ENCODE measurements around the gene PTPA. TPM values are rescaled to one million over a fixed set of nuclear protein-coding genes. Genes with fewer than 3 reads are reported as not detected.

The PTPA gene
- total and polyA plus RNA-seq, 2 experiments from 2014 or later, result 60.9 to 72.3 TPM

DNA sequence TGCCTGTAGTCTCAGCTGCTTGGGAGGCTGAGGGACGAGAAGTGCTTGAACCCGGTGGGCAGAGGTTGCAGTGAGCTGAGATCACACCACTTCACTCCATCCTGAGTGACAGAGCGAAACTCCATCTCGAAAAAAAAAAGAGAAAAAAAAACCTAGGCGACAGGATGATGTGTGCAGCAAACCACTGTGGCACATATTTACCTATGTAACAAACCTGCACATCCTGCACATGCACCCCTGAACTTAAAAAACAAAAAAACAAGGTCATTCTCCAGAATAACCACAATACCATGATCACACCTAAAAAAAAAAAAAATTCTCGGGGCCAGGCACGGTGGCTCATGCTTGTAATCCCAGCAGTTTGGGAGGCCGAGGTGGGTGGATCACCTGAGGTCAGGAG lies 37.8 kb upstream of the PTPA start:
- Histone ChIP-seq H3K27ac (no peak overlapping the region), H2AFZ (no peak overlapping the region), H3K79me2 (no peaks in the 10 kb centered on the region), H3K9me2 (replicated peaks; ENCODE audit: insufficient read depth) (no peaks in the 10 kb centered on the region), H3K36me3 (replicated peaks; ENCODE audit: insufficient read depth, low read depth) (no peaks in the 10 kb centered on the region), H4K20me1 (ENCODE audit: insufficient read depth, poor library complexity, severe bottlenecking) (no peaks in the 10 kb centered on the region), H3K4me2 (no peak overlapping the region), H3K4me1 (ENCODE audit: insufficient read depth) (no peaks in the 10 kb centered on the region), H3K27me3 (no peaks in the 10 kb centered on the region), H3K4me3 (no peak overlapping the region), H3K9me3 (ENCODE audit: low read depth) (no peaks in the 10 kb centered on the region)
- TF ChIP-seq, protein P1, sequence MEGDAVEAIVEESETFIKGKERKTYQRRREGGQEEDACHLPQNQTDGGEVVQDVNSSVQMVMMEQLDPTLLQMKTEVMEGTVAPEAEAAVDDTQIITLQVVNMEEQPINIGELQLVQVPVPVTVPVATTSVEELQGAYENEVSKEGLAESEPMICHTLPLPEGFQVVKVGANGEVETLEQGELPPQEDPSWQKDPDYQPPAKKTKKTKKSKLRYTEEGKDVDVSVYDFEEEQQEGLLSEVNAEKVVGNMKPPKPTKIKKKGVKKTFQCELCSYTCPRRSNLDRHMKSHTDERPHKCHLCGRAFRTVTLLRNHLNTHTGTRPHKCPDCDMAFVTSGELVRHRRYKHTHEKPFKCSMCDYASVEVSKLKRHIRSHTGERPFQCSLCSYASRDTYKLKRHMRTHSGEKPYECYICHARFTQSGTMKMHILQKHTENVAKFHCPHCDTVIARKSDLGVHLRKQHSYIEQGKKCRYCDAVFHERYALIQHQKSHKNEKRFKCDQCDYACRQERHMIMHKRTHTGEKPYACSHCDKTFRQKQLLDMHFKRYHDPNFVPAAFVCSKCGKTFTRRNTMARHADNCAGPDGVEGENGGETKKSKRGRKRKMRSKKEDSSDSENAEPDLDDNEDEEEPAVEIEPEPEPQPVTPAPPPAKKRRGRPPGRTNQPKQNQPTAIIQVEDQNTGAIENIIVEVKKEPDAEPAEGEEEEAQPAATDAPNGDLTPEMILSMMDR (IDR thresholded peaks at IDR 0.05; ENCODE audit: poor library complexity), result no peak
- TF ChIP-seq EZH2 (IDR thresholded peaks at IDR 0.05; ENCODE audit: borderline replicate concordance) (no peak), EZH2phosphoT487 (IDR thresholded peaks at IDR 0.05; ENCODE audit: low read depth, severe bottlenecking, unreplicated experiment) (no peak)
- WGBS (ENCODE audit: low lambda C conversion rate, missing lambda C conversion rate), result 94% methylated on average over 8 of the region's 8 CpGs
- no peak for DNase-seq (ENCODE audit: low spot score)

DNA sequence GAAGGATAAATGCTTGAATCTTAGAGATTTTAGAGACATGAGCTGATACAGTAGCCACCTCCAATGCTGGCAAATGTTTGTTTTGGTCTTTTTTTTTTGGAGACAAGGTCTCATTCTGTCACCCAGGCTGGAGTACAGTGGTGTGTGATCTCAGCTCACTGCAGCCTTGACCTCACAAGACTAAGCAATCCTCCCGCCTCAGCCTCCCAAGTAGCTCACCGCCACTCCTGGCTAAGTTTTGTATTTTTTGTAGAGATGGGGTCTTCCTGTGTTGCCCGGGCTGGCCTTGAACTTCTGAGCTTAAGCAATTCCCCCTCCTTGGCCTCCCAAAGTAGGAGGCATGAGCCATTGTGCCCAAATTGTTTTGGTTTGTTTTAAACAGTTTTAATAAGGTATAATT lies 37.1 kb upstream of the PTPA start:
- 94% methylated on average over 3 of the region's 3 CpGs for WGBS (ENCODE audit: low lambda C conversion rate, missing lambda C conversion rate)
- Histone ChIP-seq H3K9me3 (ENCODE audit: low read depth) (no peaks in the 10 kb centered on the region), H3K4me1 (ENCODE audit: insufficient read depth) (no peaks in the 10 kb centered on the region), H2AFZ (no peak overlapping the region), H3K27me3 (no peaks in the 10 kb centered on the region), H4K20me1 (ENCODE audit: insufficient read depth, poor library complexity, severe bottlenecking) (no peaks in the 10 kb centered on the region), H3K4me3 (no peak overlapping the region), H3K79me2 (no peaks in the 10 kb centered on the region), H3K4me2 (no peak overlapping the region), H3K36me3 (replicated peaks; ENCODE audit: insufficient read depth, low read depth) (no peaks in the 10 kb centered on the region), H3K27ac (no peak overlapping the region), H3K9me2 (replicated peaks; ENCODE audit: insufficient read depth) (no peaks in the 10 kb centered on the region)
- TF ChIP-seq EZH2 (IDR thresholded peaks at IDR 0.05; ENCODE audit: borderline replicate concordance) (no peak), EZH2phosphoT487 (IDR thresholded peaks at IDR 0.05; ENCODE audit: low read depth, severe bottlenecking, unreplicated experiment) (no peak)
- TF ChIP-seq, protein P1 (IDR thresholded peaks at IDR 0.05; ENCODE audit: poor library complexity), result no peak
- DNase-seq (ENCODE audit: low spot score), result no peak

DNA sequence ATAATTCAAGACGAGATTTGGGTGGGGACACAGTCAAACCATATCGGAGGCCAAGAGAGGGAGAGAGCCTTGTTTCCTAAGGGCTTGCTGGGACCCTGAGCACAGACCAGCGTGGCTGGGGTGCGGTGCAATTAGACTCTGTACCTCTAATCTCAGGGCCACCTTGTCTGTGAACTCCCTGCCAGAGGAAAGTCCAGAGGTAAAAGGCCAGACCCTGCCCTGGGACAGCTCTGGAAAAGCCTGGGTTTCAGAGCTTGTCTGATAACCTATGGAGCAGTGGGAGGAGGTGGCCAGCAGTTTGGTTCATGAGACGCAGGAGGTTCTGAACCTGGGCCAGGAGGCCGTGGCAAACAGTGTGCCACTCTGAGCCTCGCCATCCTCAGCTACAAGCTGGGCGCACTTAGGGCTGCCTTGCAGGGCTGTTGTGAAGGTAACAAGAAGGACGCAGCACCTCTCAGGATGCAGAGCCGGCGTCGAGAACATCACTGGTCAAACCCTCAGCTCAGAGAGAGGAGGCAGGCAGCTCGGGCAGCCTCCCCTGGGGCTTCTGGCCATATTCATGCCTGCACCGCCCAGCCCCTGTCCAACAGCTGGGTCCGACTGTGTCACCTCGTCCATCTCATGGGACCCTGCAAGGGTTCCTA lies 35.1 kb upstream of the PTPA start:
- H3K36me3 ChIP-seq (replicated peaks; ENCODE audit: insufficient read depth, low read depth), result no peaks in the 10 kb centered on the region
- no peak overlapping the region for H2AFZ ChIP-seq
- no peaks in the 10 kb centered on the region for H3K27me3 ChIP-seq
- H3K4me3 ChIP-seq, result no peak overlapping the region
- H3K4me2 ChIP-seq, result no peak overlapping the region
- no peaks in the 10 kb centered on the region for H4K20me1 ChIP-seq (ENCODE audit: insufficient read depth, poor library complexity, severe bottlenecking)
- peak overlapping the region; percentile 37 for H3K27ac ChIP-seq
- H3K79me2 ChIP-seq, result peaks cover 3% of the 10 kb centered on the region
- TF ChIP-seq EZH2phosphoT487 (IDR thresholded peaks at IDR 0.05; ENCODE audit: low read depth, severe bottlenecking, unreplicated experiment) (no peak), EZH2 (IDR thresholded peaks at IDR 0.05; ENCODE audit: borderline replicate concordance) (no peak)
- TF ChIP-seq, protein P1 (IDR thresholded peaks at IDR 0.05; ENCODE audit: poor library complexity), result no peak
- H3K4me1 ChIP-seq (ENCODE audit: insufficient read depth), result no peaks in the 10 kb centered on the region
- no peaks in the 10 kb centered on the region for H3K9me3 ChIP-seq (ENCODE audit: low read depth)
- WGBS (ENCODE audit: low lambda C conversion rate, missing lambda C conversion rate), result 85% methylated on average over 16 of the region's 16 CpGs
- DNase-seq (ENCODE audit: low spot score), result no peak
- no peaks in the 10 kb centered on the region for H3K9me2 ChIP-seq (replicated peaks; ENCODE audit: insufficient read depth)

All from hepatocyte (in vitro differentiated cells).